Uterus (tissue), 2 donors: ENCODE results near the gene OPTN.

Experiments
- POLR2A ChIP-seq, 2 donors: fragments of 450-650 bp; IDR thresholded peaks; one replicate each; pipeline ENCODE4 v1.6.1; 2016; ENCODE audit warnings: antibody characterized with exemption in 2 of 2, mild to moderate bottlenecking in 1 of 2, moderate library complexity in 1 of 2
- TF ChIP-seq, protein P1 (sequence below), 4 experiments: fragments of 200-600 bp in 2 of 4; fragments of 450-650 bp in 2 of 4; sonication (generic) in 2 of 4; IDR thresholded peaks; one replicate each; pipeline ENCODE4 v1.5.1; 2016 to 2019; ENCODE audit warnings: antibody characterized with exemption in 4 of 4, mild to moderate bottlenecking in 2 of 4, moderate library complexity in 1 of 4

DNA sequence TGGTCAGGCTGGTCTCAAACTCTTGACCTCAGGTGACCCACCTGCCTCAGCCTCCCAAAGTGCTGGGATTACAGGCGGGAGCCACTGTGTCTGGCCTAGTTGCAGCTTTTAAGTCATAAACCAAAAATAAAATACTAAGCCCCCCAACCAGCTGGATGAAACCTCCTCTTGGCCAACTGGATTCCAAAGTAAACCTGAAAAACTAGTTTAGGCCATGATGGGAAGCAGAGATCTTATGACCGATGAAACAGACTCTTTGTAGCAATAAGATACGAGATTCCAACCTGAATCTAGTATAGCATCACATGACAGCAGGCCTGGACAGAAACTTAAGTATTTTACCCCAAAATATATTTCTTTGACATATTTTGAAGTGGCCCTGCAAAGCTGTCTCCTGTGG is 52.3 kb downstream of the OPTN start:
- TF ChIP-seq, protein P1, sequence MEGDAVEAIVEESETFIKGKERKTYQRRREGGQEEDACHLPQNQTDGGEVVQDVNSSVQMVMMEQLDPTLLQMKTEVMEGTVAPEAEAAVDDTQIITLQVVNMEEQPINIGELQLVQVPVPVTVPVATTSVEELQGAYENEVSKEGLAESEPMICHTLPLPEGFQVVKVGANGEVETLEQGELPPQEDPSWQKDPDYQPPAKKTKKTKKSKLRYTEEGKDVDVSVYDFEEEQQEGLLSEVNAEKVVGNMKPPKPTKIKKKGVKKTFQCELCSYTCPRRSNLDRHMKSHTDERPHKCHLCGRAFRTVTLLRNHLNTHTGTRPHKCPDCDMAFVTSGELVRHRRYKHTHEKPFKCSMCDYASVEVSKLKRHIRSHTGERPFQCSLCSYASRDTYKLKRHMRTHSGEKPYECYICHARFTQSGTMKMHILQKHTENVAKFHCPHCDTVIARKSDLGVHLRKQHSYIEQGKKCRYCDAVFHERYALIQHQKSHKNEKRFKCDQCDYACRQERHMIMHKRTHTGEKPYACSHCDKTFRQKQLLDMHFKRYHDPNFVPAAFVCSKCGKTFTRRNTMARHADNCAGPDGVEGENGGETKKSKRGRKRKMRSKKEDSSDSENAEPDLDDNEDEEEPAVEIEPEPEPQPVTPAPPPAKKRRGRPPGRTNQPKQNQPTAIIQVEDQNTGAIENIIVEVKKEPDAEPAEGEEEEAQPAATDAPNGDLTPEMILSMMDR (IDR thresholded peaks at IDR 0.05) = no peak
- no peak for TF ChIP-seq POLR2A (IDR thresholded peaks at IDR 0.05)
